Keratinocyte (primary cell): Measurements from ENCODE around the gene SMYD3. TPM values are rescaled to one million over a fixed set of nuclear protein-coding genes. Genes with fewer than 3 reads are reported as not detected.

Experiments used
- DNase-seq: peaks from one replicate; pipeline ENCODE4 v3.0.0-alpha.2; 2011; ENCODE audit warnings: low read depth, missing footprints, low spot score
- FAIRE-seq: peaks from 2 replicates; lab custom pipeline; 2011; peaks lifted over from hg19 to GRCh38; lab: Jason Lieb, UNC
- H2AFZ ChIP-seq: 2 replicates; pipeline ENCODE4 v1.6.0; 2012; ENCODE audit warnings: low read length, control low read depth, inconsistent platforms; ENCODE audit not compliant: control insufficient read depth
- H3K27ac ChIP-seq: 2 replicates; pipeline ENCODE4 v1.5.1; 2011; ENCODE audit warnings: low read length; ENCODE audit not compliant: control insufficient read depth, insufficient read depth
- H3K27me3 ChIP-seq: 3 replicates; pipeline ENCODE4 v1.6.0; 2011; ENCODE audit warnings: low read length; ENCODE audit not compliant: control insufficient read depth, insufficient read depth; ENCODE audit errors: extremely low read depth
- H3K36me3 ChIP-seq, 2 experiments: 2 replicates in 1 of 2; 3 replicates in 1 of 2; pipeline ENCODE4 v1.5.1; 2011; ENCODE audit warnings: low read length in 2 of 2, mild to moderate bottlenecking in 1 of 2; ENCODE audit not compliant: control insufficient read depth in 2 of 2, insufficient read depth in 2 of 2; ENCODE audit errors: extremely low read depth in 1 of 2
- H3K4me1 ChIP-seq: 3 replicates; pipeline ENCODE4 v1.5.1; 2011; ENCODE audit warnings: low read length; ENCODE audit not compliant: control insufficient read depth, insufficient read depth; ENCODE audit errors: extremely low read depth
- H3K4me2 ChIP-seq: 3 replicates; pipeline ENCODE4 v1.6.0; 2011; ENCODE audit warnings: low read depth, low read length; ENCODE audit not compliant: control insufficient read depth, insufficient read depth; ENCODE audit errors: extremely low read depth
- H3K4me3 ChIP-seq, 3 experiments: fragments of 200-600 bp in 1 of 3; sonication (generic) in 1 of 3; 2 replicates in 2 of 3; 3 replicates in 1 of 3; pipeline ENCODE4 v1.5.1; 2011 to 2016; ENCODE audit warnings: low read length in 3 of 3, mild to moderate bottlenecking in 3 of 3, control low read depth in 2 of 3, inconsistent platforms in 1 of 3, low read depth in 1 of 3, mixed read lengths in 1 of 3, mixed run types in 1 of 3, moderate library complexity in 1 of 3; ENCODE audit not compliant: control insufficient read depth in 2 of 3, insufficient read depth in 2 of 3; ENCODE audit errors: extremely low read depth in 1 of 3
- H3K79me2 ChIP-seq: 2 replicates; pipeline ENCODE4 v1.6.0; 2012; ENCODE audit warnings: low read length; ENCODE audit not compliant: control insufficient read depth, insufficient read depth
- H3K9ac ChIP-seq: 3 replicates; pipeline ENCODE4 v1.6.0; 2011; ENCODE audit warnings: low read length; ENCODE audit not compliant: control insufficient read depth, insufficient read depth; ENCODE audit errors: extremely low read depth
- H3K9me1 ChIP-seq: 3 replicates; pipeline ENCODE4 v1.6.0; 2011; ENCODE audit warnings: low read length; ENCODE audit not compliant: control insufficient read depth, insufficient read depth; ENCODE audit errors: extremely low read depth
- H3K9me3 ChIP-seq: 2 replicates; pipeline ENCODE4 v1.5.1; 2012; ENCODE audit warnings: low read depth, low read length; ENCODE audit not compliant: control insufficient read depth
- H4K20me1 ChIP-seq: 3 replicates; pipeline ENCODE4 v1.6.0; 2011; ENCODE audit warnings: low read length; ENCODE audit not compliant: control insufficient read depth, insufficient read depth; ENCODE audit errors: extremely low read depth
- CTCF ChIP-seq, 3 experiments: IDR thresholded peaks in 1 of 3; conservative IDR thresholded peaks in 1 of 3; optimal IDR thresholded peaks in 1 of 3; 2 replicates in 2 of 3; 3 replicates in 1 of 3; pipeline versions ENCODE3 to v1.5.1; 2011; ENCODE audit warnings: low read length in 3 of 3, mild to moderate bottlenecking in 3 of 3, moderate library complexity in 2 of 3, control low read depth in 1 of 3, inconsistent platforms in 1 of 3; ENCODE audit not compliant: insufficient read depth in 2 of 3; ENCODE audit errors: extremely low read depth in 1 of 3
- EZH2 ChIP-seq: IDR thresholded peaks from one replicate; pipeline ENCODE4 v1.6.1; 2012; ENCODE audit warnings: inconsistent platforms, mild to moderate bottlenecking, low read length, moderate library complexity
- dilution Hi-C: fragments of 300-500 bp; cut with MboI; formaldehyde crosslinking; loops from one replicate; pipeline ENCODE4 v1.7.0; 2020; ENCODE audit warnings: low sequenced_read_pairs; ENCODE audit not compliant: extremely low pct_ligation_motif_present
- polyA plus RNA-seq, 5 experiments: library from polyadenylated mRNA; depleted of rRNA in 3 of 5; stranded (reverse) in 3 of 5; stranded (forward) in 1 of 5; unstranded in 1 of 5; fragments of >200 nt; gene quantifications; 1 replicate in 1 of 5; 2 replicates in 3 of 5; 3 replicates in 1 of 5; pipeline versions ENCODE4 v1.2.1 to v1.2.3, GENCODE V29; 2011 to 2012; ENCODE audit warnings: missing spikeins in 2 of 5, low read depth in 1 of 5, low replicate concordance in 1 of 5

The SMYD3 gene
- polyA plus RNA-seq, 1 donor (not counting 4 experiments of a cell fraction or from before 2014, with no cell fraction given) = 31.0 TPM

GRCh38 chr1:245926888-245927287 is 580.2 kb downstream of the SMYD3 start:
- Histone ChIP-seq H2AFZ (no peak overlapping the region), H3K4me3 (no peak overlapping the region), H3K4me2 (no peak overlapping the region), H4K20me1 (no peaks in the 10 kb centered on the region), H3K27ac (no peak overlapping the region), H3K36me3 (no peaks in the 10 kb centered on the region), H3K4me1 (no peaks in the 10 kb centered on the region), H3K9me1 (no peaks in the 10 kb centered on the region), H3K79me2 (no peaks in the 10 kb centered on the region), H3K27me3 (no peaks in the 10 kb centered on the region), H3K9ac (no peak overlapping the region), H3K9me3 (no peaks in the 10 kb centered on the region)
- DNase-seq (no peak), FAIRE-seq (no peak)
- TF ChIP-seq EZH2 (no peak), CTCF (optimal IDR thresholded peaks at IDR 0.05 in 1 of 3, IDR thresholded peaks at IDR 0.05 in 1 of 3, conservative IDR thresholded peaks at IDR 0.05 in 1 of 3; ENCODE audit: extremely low read depth in 1 of 3, insufficient read depth in 2 of 3, low read length in 3 of 3) (no peak)
- dilution Hi-C loops = no loop called here

GRCh38 chr1:245923215-245923614 is 583.9 kb downstream of the SMYD3 start:
- Histone ChIP-seq H3K27ac (no peak overlapping the region), H3K27me3 (no peaks in the 10 kb centered on the region), H3K9me1 (no peaks in the 10 kb centered on the region), H3K4me1 (no peaks in the 10 kb centered on the region), H3K4me2 (no peak overlapping the region), H4K20me1 (no peaks in the 10 kb centered on the region), H3K9me3 (no peaks in the 10 kb centered on the region), H3K36me3 (no peaks in the 10 kb centered on the region), H3K9ac (no peak overlapping the region), H3K79me2 (no peaks in the 10 kb centered on the region), H2AFZ (no peak overlapping the region), H3K4me3 (no peak overlapping the region)
- no peak for DNase-seq
- TF ChIP-seq EZH2 (no peak), CTCF (optimal IDR thresholded peaks at IDR 0.05 in 1 of 3, IDR thresholded peaks at IDR 0.05 in 1 of 3, conservative IDR thresholded peaks at IDR 0.05 in 1 of 3; ENCODE audit: extremely low read depth in 1 of 3, insufficient read depth in 2 of 3, low read length in 3 of 3) (no peak)
- dilution Hi-C loops = no loop called here
- FAIRE-seq = no peak
